Measurements from ENCODE around the gene TAF15. TPM values are rescaled to one million over a fixed set of nuclear protein-coding genes. Genes with fewer than 3 reads are reported as not detected.
A peak's percentile ranks its signal among the peaks of the same experiment; 100 is the strongest.

TAF15 gene
- total RNA-seq, 1 donor = 74.3 TPM

- H3K4me3 ChIP-seq (ENCODE audit: low read depth, low read length) = no peak overlapping the region
- DNase-seq (ENCODE audit: low read depth) = peak; percentile 10
- TF ChIP-seq, protein P1, sequence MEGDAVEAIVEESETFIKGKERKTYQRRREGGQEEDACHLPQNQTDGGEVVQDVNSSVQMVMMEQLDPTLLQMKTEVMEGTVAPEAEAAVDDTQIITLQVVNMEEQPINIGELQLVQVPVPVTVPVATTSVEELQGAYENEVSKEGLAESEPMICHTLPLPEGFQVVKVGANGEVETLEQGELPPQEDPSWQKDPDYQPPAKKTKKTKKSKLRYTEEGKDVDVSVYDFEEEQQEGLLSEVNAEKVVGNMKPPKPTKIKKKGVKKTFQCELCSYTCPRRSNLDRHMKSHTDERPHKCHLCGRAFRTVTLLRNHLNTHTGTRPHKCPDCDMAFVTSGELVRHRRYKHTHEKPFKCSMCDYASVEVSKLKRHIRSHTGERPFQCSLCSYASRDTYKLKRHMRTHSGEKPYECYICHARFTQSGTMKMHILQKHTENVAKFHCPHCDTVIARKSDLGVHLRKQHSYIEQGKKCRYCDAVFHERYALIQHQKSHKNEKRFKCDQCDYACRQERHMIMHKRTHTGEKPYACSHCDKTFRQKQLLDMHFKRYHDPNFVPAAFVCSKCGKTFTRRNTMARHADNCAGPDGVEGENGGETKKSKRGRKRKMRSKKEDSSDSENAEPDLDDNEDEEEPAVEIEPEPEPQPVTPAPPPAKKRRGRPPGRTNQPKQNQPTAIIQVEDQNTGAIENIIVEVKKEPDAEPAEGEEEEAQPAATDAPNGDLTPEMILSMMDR (IDR thresholded peaks at IDR 0.05; ENCODE audit: insufficient read depth, low read length) = no peak
These were observed 32.2 kb downstream of the TAF15 start for GRCh38 chr17:35841505-35841904.

- no peak for DNase-seq (ENCODE audit: low read depth)
- TF ChIP-seq, protein P1 (IDR thresholded peaks at IDR 0.05; ENCODE audit: insufficient read depth, low read length) = no peak
- no peak overlapping the region for H3K4me3 ChIP-seq (ENCODE audit: low read depth, low read length)
These were observed 33.0 kb downstream of the TAF15 start for GRCh38 chr17:35842239-35842638.

- no peak overlapping the region for H3K4me3 ChIP-seq (ENCODE audit: low read depth, low read length)
- DNase-seq (ENCODE audit: low read depth) = no peak
- TF ChIP-seq, protein P1 (IDR thresholded peaks at IDR 0.05; ENCODE audit: insufficient read depth, low read length) = no peak
These were observed 34.4 kb downstream of the TAF15 start for GRCh38 chr17:35843698-35844097.

GRCh38 chr17:35844547-35844946, 35.3 kb downstream of the TAF15 start:
- no peak for DNase-seq (ENCODE audit: low read depth)
- H3K4me3 ChIP-seq (ENCODE audit: low read depth, low read length) = no peak overlapping the region
- TF ChIP-seq, protein P1 (IDR thresholded peaks at IDR 0.05; ENCODE audit: insufficient read depth, low read length) = no peak

GRCh38 chr17:35846055-35846809, 36.9 kb downstream of the TAF15 start:
- no peak overlapping the region for H3K4me3 ChIP-seq (ENCODE audit: low read depth, low read length)
- TF ChIP-seq, protein P1 (IDR thresholded peaks at IDR 0.05; ENCODE audit: insufficient read depth, low read length) = no peak
- peak; percentile 14 for DNase-seq (ENCODE audit: low read depth)

DNA sequence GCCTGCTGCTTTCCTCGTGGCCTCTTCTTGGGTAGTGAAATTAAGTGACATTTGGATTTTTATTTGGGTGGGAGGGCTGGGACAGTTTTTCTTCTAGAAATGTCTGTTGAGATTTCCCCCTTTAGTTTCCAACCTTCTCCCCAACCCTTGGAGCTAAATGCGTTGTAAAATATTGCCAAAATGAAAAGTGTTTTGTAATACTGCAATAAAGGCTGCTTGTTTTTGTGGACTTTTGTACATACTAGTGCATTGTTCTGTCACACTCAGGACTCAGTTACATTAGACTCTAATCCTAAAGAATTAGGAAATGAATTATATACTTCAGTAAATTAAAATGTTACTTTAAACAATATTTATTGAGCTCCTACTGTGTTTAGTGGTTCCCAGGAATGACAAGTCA, 37.7 kb downstream of the TAF15 start:
- no peak overlapping the region for H3K4me3 ChIP-seq (ENCODE audit: low read depth, low read length)

More for the DNA sequence above, 37.7 kb downstream of the TAF15 start:
- no peak for DNase-seq (ENCODE audit: low read depth)
- TF ChIP-seq, protein P1 (IDR thresholded peaks at IDR 0.05; ENCODE audit: insufficient read depth, low read length) = no peak
